GM12875 (cell line): ENCODE results near the gene HK1.
"Not testable (repeated sequence)": the region's sequence is repeated elsewhere in the genome, so short reads cannot be mapped to it uniquely, and the experiment has no call there.

Experiments
- H3K4me3 ChIP-seq: one replicate; pipeline ENCODE4 v1.5.1; 2011; ENCODE audit warnings: low read depth, low read length, control low read depth
- TF ChIP-seq, protein P1 (sequence below): IDR thresholded peaks from 2 replicates; pipeline ENCODE4 v1.5.1; 2011; ENCODE audit warnings: low read depth, mild to moderate bottlenecking, control low read depth, inconsistent platforms, low read length, moderate library complexity, borderline replicate concordance; ENCODE audit not compliant: insufficient read depth

Gene HK1

GRCh38 chr10:69323622-69324021 lies 45.3 kb downstream of the HK1 start:
- no peak overlapping the region for H3K4me3 ChIP-seq
- TF ChIP-seq, protein P1, sequence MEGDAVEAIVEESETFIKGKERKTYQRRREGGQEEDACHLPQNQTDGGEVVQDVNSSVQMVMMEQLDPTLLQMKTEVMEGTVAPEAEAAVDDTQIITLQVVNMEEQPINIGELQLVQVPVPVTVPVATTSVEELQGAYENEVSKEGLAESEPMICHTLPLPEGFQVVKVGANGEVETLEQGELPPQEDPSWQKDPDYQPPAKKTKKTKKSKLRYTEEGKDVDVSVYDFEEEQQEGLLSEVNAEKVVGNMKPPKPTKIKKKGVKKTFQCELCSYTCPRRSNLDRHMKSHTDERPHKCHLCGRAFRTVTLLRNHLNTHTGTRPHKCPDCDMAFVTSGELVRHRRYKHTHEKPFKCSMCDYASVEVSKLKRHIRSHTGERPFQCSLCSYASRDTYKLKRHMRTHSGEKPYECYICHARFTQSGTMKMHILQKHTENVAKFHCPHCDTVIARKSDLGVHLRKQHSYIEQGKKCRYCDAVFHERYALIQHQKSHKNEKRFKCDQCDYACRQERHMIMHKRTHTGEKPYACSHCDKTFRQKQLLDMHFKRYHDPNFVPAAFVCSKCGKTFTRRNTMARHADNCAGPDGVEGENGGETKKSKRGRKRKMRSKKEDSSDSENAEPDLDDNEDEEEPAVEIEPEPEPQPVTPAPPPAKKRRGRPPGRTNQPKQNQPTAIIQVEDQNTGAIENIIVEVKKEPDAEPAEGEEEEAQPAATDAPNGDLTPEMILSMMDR = no peak

- TF ChIP-seq, protein P1 = no peak
- no peak overlapping the region for H3K4me3 ChIP-seq
These were observed 46.3 kb downstream of the HK1 start for GRCh38 chr10:69324583-69324982.

DNA sequence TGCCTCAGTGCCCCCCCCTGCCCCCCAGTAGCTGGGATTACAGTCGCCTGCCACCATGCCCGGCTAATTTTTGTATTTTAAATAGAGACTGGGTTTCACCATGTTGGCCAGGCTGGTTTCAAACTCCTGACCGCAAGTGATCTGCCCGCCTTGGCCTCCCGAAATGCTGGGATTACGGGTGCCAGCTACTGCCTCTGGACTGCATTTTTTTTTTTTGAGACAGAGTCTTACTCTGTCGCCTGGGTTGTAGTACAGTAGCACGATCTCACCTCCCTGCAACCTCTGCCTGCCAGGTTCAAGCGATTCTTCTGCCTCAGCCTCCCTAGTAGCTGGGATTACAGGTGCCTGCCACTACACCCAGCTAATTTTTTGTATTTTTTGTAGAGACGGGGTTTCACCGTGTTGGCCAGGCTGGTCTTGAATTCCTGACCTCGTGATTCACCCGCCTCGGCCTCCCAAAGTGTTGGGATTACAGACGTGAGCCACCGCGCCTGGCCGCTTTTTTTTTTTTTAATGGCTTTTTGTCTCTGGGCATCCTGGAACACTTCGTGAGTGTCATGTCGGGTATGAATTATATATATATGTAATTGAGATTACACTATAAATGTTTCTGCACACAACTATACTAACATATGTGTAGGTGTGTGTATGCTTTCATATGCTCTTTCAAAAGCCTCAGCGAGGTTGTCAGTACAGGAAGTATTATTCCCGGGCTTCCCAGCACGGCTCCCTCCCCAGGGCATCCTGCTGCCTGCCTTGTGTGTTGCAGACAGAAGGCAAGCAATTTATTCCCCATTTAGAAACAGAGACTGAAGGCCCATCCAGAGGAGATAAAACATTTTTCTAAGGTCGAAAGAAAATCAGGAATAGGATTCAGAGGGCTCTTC lies 47.6 kb downstream of the HK1 start:
- H3K4me3 ChIP-seq = not testable (repeated sequence)

GRCh38 chr10:69326692-69327091 lies 48.4 kb downstream of the HK1 start:
- H3K4me3 ChIP-seq = no peak overlapping the region
- TF ChIP-seq, protein P1 = no peak

GRCh38 chr10:69327463-69328379 lies 49.4 kb downstream of the HK1 start:
- TF ChIP-seq, protein P1 = no peak
- H3K4me3 ChIP-seq = peak overlapping the region; percentile 44

GRCh38 chr10:69328380-69328735 lies 50.1 kb downstream of the HK1 start:
- TF ChIP-seq, protein P1 = no peak
- peak overlapping the region; percentile 44 for H3K4me3 ChIP-seq

- H3K4me3 ChIP-seq = not testable (repeated sequence)
These were observed 50.6 kb downstream of the HK1 start for GRCh38 chr10:69328888-69329287.

DNA sequence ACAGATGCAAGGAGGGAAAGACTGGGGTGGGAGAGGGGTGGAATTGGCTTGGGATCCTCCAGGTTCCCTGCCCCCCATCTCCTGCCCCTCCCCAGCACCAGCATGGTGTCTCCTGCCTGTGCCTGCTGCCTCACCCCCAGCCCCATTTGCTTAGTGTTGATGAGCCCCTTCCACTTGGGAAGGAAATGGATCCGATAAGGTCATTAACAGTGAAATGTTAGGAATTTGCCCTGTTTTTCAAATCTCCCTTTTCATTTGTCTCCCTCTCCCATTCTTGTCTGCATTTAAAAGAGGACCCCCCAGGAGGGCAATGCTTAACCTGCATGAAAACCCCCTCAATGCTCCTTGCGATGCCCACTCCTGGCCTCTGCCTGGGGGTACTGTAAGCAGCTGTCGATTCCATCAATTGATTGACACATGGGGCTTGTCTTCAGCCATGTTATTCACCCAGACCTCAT lies 51.5 kb downstream of the HK1 start:
- TF ChIP-seq, protein P1 = no peak

More for the DNA sequence above, 51.5 kb downstream of the HK1 start:
- no peak overlapping the region for H3K4me3 ChIP-seq
